Endodermal cell (in vitro differentiated cells): ENCODE results near the gene MYL10. TPM values are rescaled to one million over a fixed set of nuclear protein-coding genes. Genes with fewer than 3 reads are reported as not detected.

ENCODE experiments used
- DNase-seq: peaks from one replicate; pipeline ENCODE4 v3.0.0-alpha.2; 2017
- H3K27ac ChIP-seq: 2 replicates; pipeline ENCODE4 v1.5.1; 2013; ENCODE audit warnings: mild to moderate bottlenecking, low read depth, low read length, moderate library complexity
- H3K27me3 ChIP-seq: 2 replicates; pipeline ENCODE4 v1.6.1; 2013; ENCODE audit warnings: mild to moderate bottlenecking, low read length, moderate library complexity; ENCODE audit not compliant: insufficient read depth, control insufficient read depth, poor library complexity, severe bottlenecking
- H3K36me3 ChIP-seq: 2 replicates; pipeline ENCODE4 v1.7.0; 2013; ENCODE audit warnings: mild to moderate bottlenecking, low read length, moderate library complexity; ENCODE audit not compliant: control insufficient read depth, insufficient read depth
- H3K4me1 ChIP-seq: one replicate; pipeline ENCODE4 v1.7.0; 2013; ENCODE audit warnings: low read length; ENCODE audit not compliant: control insufficient read depth, insufficient read depth
- H3K4me3 ChIP-seq: 2 replicates; pipeline ENCODE4 v1.5.1; 2013; ENCODE audit warnings: mild to moderate bottlenecking, low read length, moderate library complexity
- H3K9ac ChIP-seq: 2 replicates; pipeline ENCODE4 v1.6.1; 2013; ENCODE audit warnings: mild to moderate bottlenecking, low read length, moderate library complexity; ENCODE audit not compliant: poor library complexity, severe bottlenecking; ENCODE audit errors: extremely low read depth
- H3K9me3 ChIP-seq: 2 replicates; pipeline ENCODE4 v1.6.1; 2013; ENCODE audit warnings: mild to moderate bottlenecking, low read length, moderate library complexity; ENCODE audit not compliant: control insufficient read depth
- H3K27ac Mint-ChIP-seq: 2 replicates; pipeline ENCODE4 v1.8.0; 2020; ENCODE audit warnings: mixed read lengths
- H3K27me3 Mint-ChIP-seq: 2 replicates; pipeline ENCODE4 v1.8.0; 2021; ENCODE audit warnings: mild to moderate bottlenecking, mixed read lengths; ENCODE audit not compliant: insufficient read depth
- H3K36me3 Mint-ChIP-seq: 2 replicates; pipeline ENCODE4 v1.8.0; 2020; ENCODE audit warnings: low read depth, mixed read lengths
- H3K4me1 Mint-ChIP-seq: 2 replicates; pipeline ENCODE4 v1.8.0; 2020; ENCODE audit warnings: mixed read lengths
- H3K4me3 Mint-ChIP-seq: 2 replicates; pipeline ENCODE4 v1.8.0; 2020; ENCODE audit warnings: mild to moderate bottlenecking, moderate library complexity, mixed read lengths
- H3K9me3 Mint-ChIP-seq: 2 replicates; pipeline ENCODE4 v1.8.0; 2020; ENCODE audit warnings: mild to moderate bottlenecking, mixed read lengths
- CTCF ChIP-seq: fragments of 200-600 bp; sonication (generic); conservative IDR thresholded peaks from 2 replicates; pipeline ENCODE4 v1.5.0; 2021; ENCODE audit warnings: antibody characterized with exemption, mild to moderate bottlenecking
- WGBS, 2 experiments: methylation state at CpG; one replicate each; pipeline versions ENCODE4 v1.1.5 to v1.1.7; 2013; ENCODE audit warnings: missing lambda C conversion rate in 2 of 2, mixed read lengths in 1 of 2; ENCODE audit not compliant: insufficient coverage in 1 of 2, insufficient read length in 1 of 2; 5-methylcytosine and 5-hydroxymethylcytosine counted together
- total RNA-seq, 2 donors: library from RNA; stranded (reverse); fragmentation: NEBNext Ultra II Directional in 1 of 2; extraction: Animal tissue kit (Norgen Biotek cat#: 25700) in 1 of 2; gene quantifications; 2 replicates in 1 of 2; 3 replicates in 1 of 2; pipeline ENCODE4 v1.2.1, GENCODE V29; 2021

Gene MYL10
- total RNA-seq, 2 donors from 2014 or later = not detected

GRCh38 chr7:101612885-101613515 lies 16.1 kb downstream of the MYL10 start:
- Histone ChIP-seq H3K4me1 (peaks cover 8% of the 10 kb centered on the region), H3K27me3 (no peaks in the 10 kb centered on the region), H3K9me3 (no peaks in the 10 kb centered on the region), H3K9ac (no peak overlapping the region), H3K4me3 (no peak overlapping the region), H3K36me3 (no peaks in the 10 kb centered on the region), H3K27ac (no peak overlapping the region)
- DNase-seq = peak; percentile 71
- Mint-ChIP-seq H3K9me3 (no peaks in the 10 kb centered on the region), H3K4me1 (peaks cover 21% of the 10 kb centered on the region), H3K27me3 (peaks cover 2% of the 10 kb centered on the region), H3K27ac (peak overlapping the region; percentile 52), H3K4me3 (no peak overlapping the region), H3K36me3 (no peaks in the 10 kb centered on the region)
- TF ChIP-seq CTCF = no peak
- WGBS, 2 experiments = 59 to 61% methylated on average over 8 to 13 of the region's 13 CpGs

- peaks cover 9% of the 10 kb centered on the region for H3K4me1 Mint-ChIP-seq
- no peaks in the 10 kb centered on the region for H3K36me3 Mint-ChIP-seq
- no peak for TF ChIP-seq CTCF
- DNase-seq = peak; percentile 80
- no peaks in the 10 kb centered on the region for H3K9me3 Mint-ChIP-seq
- 83 to 89% methylated on average over 9 to 12 of the region's 12 CpGs for WGBS, 2 experiments
- H3K4me3 ChIP-seq = no peak overlapping the region
- H3K27ac ChIP-seq = no peak overlapping the region
- no peak overlapping the region for H3K27ac Mint-ChIP-seq
- H3K9me3 ChIP-seq = no peaks in the 10 kb centered on the region
- H3K4me3 Mint-ChIP-seq = no peak overlapping the region
- no peaks in the 10 kb centered on the region for H3K36me3 ChIP-seq
- H3K9ac ChIP-seq = no peak overlapping the region
- H3K27me3 ChIP-seq = no peaks in the 10 kb centered on the region
- no peaks in the 10 kb centered on the region for H3K4me1 ChIP-seq
- H3K27me3 Mint-ChIP-seq = no peaks in the 10 kb centered on the region
These were observed 20.1 kb downstream of the MYL10 start for GRCh38 chr7:101608772-101609713.

GRCh38 chr7:101606498-101606923 lies 22.6 kb downstream of the MYL10 start:
- no peaks in the 10 kb centered on the region for H3K4me1 ChIP-seq
- peaks cover 2% of the 10 kb centered on the region for H3K27me3 Mint-ChIP-seq
- H3K9ac ChIP-seq = no peak overlapping the region
- no peak overlapping the region for H3K4me3 ChIP-seq
- H3K4me1 Mint-ChIP-seq = peaks cover 3% of the 10 kb centered on the region
- no peaks in the 10 kb centered on the region for H3K9me3 ChIP-seq
- no peaks in the 10 kb centered on the region for H3K36me3 ChIP-seq
- H3K4me3 Mint-ChIP-seq = no peak overlapping the region
- H3K27me3 ChIP-seq = no peaks in the 10 kb centered on the region
- DNase-seq = no peak
- no peak for TF ChIP-seq CTCF
- H3K27ac ChIP-seq = no peak overlapping the region
- no peak overlapping the region for H3K27ac Mint-ChIP-seq
- H3K9me3 Mint-ChIP-seq = no peaks in the 10 kb centered on the region
- WGBS, 2 experiments = 92 to 100% methylated on average over 2 of the region's 2 CpGs
- H3K36me3 Mint-ChIP-seq = no peaks in the 10 kb centered on the region
